Ovary (tissue), 9 donors: ENCODE data around the gene BCAT1. TPM values are rescaled to one million over a fixed set of nuclear protein-coding genes. Genes with fewer than 3 reads are reported as not detected.
"Not testable (repeated sequence)": the region's sequence is repeated elsewhere in the genome, so short reads cannot be mapped to it uniquely, and the experiment has no call there.

Source experiments
- DNase-seq, 5 donors: peaks; one replicate each; pipeline ENCODE4 v3.0.0-alpha.2; 2019 to 2020
- H3K27ac ChIP-seq, 2 donors: fragments of 200-600 bp; one replicate each; pipeline versions ENCODE4 v1.5.1 to v1.8.0; 2019 to 2022
- H3K27me3 ChIP-seq: fragments of 200-600 bp; one replicate; pipeline ENCODE4 v1.8.0; 2022
- H3K36me3 ChIP-seq: fragments of 200-600 bp; sonication (generic); one replicate; pipeline ENCODE4 v1.5.1; 2019
- H3K4me1 ChIP-seq: one replicate; pipeline ENCODE4 v1.8.1; 2013; ENCODE audit warnings: mild to moderate bottlenecking, moderate library complexity; ENCODE audit not compliant: insufficient read depth
- H3K4me3 ChIP-seq: fragments of 200-600 bp; sonication (generic); one replicate; pipeline ENCODE4 v1.5.1; 2017
- H3K9me3 ChIP-seq, 2 donors: fragments of 200-600 bp in 1 of 2; sonication (generic) in 1 of 2; one replicate each; pipeline versions ENCODE4 v1.5.1 to v1.8.1; 2013 to 2019; ENCODE audit warnings: mild to moderate bottlenecking in 1 of 2, moderate library complexity in 1 of 2
- EP300 ChIP-seq: sonication (generic); formaldehyde crosslinking; IDR thresholded peaks from one replicate; pipeline ENCODE4 v1.6.1; 2017; ENCODE audit warnings: antibody characterized with exemption
- POLR2A ChIP-seq: fragments of 450-650 bp; IDR thresholded peaks from one replicate; pipeline ENCODE4 v1.6.1; 2017; ENCODE audit warnings: antibody characterized with exemption, mild to moderate bottlenecking, moderate library complexity
- WGBS, 3 donors: extraction: QIAGEN DNeasy Blood & Tissue Kit in 1 of 3; methylation state at CpG; one replicate each; pipeline versions ENCODE4 v1.1.5 to v1.1.7; 2013 to 2017; 5-methylcytosine and 5-hydroxymethylcytosine counted together
- intact Hi-C, 4 donors: fragments of 100-400 bp; cut with DNase I; formaldehyde crosslinking; loops; one replicate each; pipeline versions ENCODE4 v1.11.0 to v1.15.1; 2022 to 2023
- polyA plus RNA-seq, 2 donors: library from polyadenylated mRNA; stranded (reverse); fragments of 200-250 nt in 1 of 2; fragments of 350-450 nt in 1 of 2; fragmentation: Illumina TruSeq in 1 of 2; extraction: RNeasy Lipid Tissue Mini Kit (QIAGEN cat#74804) in 1 of 2; gene quantifications; one replicate each; pipeline ENCODE4 v1.2.3, GENCODE V29; 2013 to 2014
- total RNA-seq, 7 donors: library from RNA; depleted of rRNA in 2 of 7; stranded (reverse); fragments of >200 nt in 2 of 7; fragmentation: NEBNext Ultra II Directional in 3 of 7; extraction: Animal tissue kit (Norgen Biotek cat#: 25700) in 3 of 7; gene quantifications; one replicate each; pipeline versions ENCODE4 v1.1.0 to v1.2.4, GENCODE V29; 2016 to 2023
- TF ChIP-seq, protein P1 (sequence below), 3 donors: fragments of 450-650 bp in 2 of 3; fragments of 200-600 bp in 1 of 3; IDR thresholded peaks; one replicate each; pipeline versions ENCODE4 v1.5.1 to v1.8.0; 2016 to 2022; ENCODE audit warnings: antibody characterized with exemption in 3 of 3, mild to moderate bottlenecking in 1 of 3
- donor health status: DM: no; HTN: no; CAD: no; lungs with moderate emphysema.
- donor health status: DM: no; HTN: no; CAD: no.
- donor health status: Bipolar disorder and iron deficiency.
- donor health status: DM: yes; HTN: yes; CAD: no.
- donor health status: DM: no; HTN: no; CAD: no.
- donor health status: DM: yes; HTN: yes; CAD: no.

Gene BCAT1
- total and polyA plus RNA-seq, 9 donors, result 12.0 to 106 (median 31.7) TPM

- no peak overlapping the region for H3K4me3 ChIP-seq
- no peaks in the 10 kb centered on the region for H3K4me1 ChIP-seq
- no peak overlapping the region for H3K27ac ChIP-seq
- TF ChIP-seq, protein P1, sequence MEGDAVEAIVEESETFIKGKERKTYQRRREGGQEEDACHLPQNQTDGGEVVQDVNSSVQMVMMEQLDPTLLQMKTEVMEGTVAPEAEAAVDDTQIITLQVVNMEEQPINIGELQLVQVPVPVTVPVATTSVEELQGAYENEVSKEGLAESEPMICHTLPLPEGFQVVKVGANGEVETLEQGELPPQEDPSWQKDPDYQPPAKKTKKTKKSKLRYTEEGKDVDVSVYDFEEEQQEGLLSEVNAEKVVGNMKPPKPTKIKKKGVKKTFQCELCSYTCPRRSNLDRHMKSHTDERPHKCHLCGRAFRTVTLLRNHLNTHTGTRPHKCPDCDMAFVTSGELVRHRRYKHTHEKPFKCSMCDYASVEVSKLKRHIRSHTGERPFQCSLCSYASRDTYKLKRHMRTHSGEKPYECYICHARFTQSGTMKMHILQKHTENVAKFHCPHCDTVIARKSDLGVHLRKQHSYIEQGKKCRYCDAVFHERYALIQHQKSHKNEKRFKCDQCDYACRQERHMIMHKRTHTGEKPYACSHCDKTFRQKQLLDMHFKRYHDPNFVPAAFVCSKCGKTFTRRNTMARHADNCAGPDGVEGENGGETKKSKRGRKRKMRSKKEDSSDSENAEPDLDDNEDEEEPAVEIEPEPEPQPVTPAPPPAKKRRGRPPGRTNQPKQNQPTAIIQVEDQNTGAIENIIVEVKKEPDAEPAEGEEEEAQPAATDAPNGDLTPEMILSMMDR (IDR thresholded peaks at IDR 0.05), result no peak
- TF ChIP-seq POLR2A (no peak), EP300 (no peak)
- no peaks in the 10 kb centered on the region for H3K36me3 ChIP-seq
- no peaks in the 10 kb centered on the region for H3K9me3 ChIP-seq
- H3K27me3 ChIP-seq, result no peaks in the 10 kb centered on the region
- whole genome bisulfite sequencing, 3 donors, result 86 to 94% (median 89%) methylated on average over 15 of the region's 15 CpGs
- DNase-seq, result no peak
- intact Hi-C loops, result no loop called here
Observed at GRCh38 chr12:24966951-24967564, 18.2 kb upstream of the BCAT1 start.

- TF ChIP-seq EP300, result no peak
- no peak for TF ChIP-seq POLR2A
- TF ChIP-seq, protein P1 (IDR thresholded peaks at IDR 0.05), result no peak
- Histone ChIP-seq H3K27me3 (no peaks in the 10 kb centered on the region), H3K36me3 (no peaks in the 10 kb centered on the region), H3K27ac (no peak overlapping the region), H3K4me3 (no peak overlapping the region), H3K4me1 (no peaks in the 10 kb centered on the region), H3K9me3 (no peaks in the 10 kb centered on the region)
- no peak for DNase-seq
- intact Hi-C loops, result no loop called here
- 0 to 100% (median 97%) methylated on average over 1 of the region's 1 CpG for WGBS, 3 donors
Observed at GRCh38 chr12:24964342-24964741, 15.4 kb upstream of the BCAT1 start.

DNA sequence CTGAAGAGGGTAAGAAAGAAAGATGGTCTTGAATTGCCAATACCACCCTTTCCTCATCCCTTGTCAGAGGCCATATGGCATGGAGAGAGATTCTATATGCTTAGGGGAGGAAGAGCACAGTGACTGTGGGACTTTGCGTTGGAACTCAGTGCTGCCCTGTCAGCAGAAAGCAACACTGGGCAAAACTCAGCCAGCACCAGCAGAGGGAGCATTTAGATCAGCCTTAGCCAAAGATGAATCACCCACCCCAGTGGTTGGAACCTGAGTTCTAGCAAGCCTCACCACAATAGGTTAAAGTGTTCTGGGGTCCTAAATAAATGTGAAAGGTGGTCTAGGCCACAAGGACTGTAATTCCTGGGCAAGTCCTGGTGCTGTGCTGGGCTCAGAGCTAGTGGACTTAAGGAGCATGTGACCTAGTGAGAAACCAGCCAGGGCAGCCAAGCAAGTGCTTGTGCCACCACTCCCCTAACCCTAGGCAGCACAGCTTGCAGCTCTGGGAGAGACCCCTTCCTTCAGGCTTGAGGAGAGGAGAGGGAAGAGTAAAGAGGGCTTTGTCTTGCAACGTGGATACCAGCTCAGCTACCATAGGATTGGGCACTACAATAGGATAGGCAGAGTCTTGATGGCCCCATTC, 11.4 kb upstream of the BCAT1 start:
- H3K4me3 ChIP-seq, result no peak overlapping the region
- 26 to 68% (median 39%) methylated on average over 2 of the region's 2 CpGs for WGBS, 3 donors
- intact Hi-C loops, result no loop called here

GRCh38 chr12:24956351-24956750, 7.5 kb upstream of the BCAT1 start:
- H3K36me3 ChIP-seq, H3K27me3 ChIP-seq, DNase-seq, H3K27ac ChIP-seq, intact Hi-C loops, H3K4me1 ChIP-seq, H3K4me3 ChIP-seq, H3K9me3 ChIP-seq: not testable (repeated sequence)
- WGBS, 3 donors, result 93 to 95% (median 94%) methylated on average over 6 of the region's 6 CpGs

More for the DNA sequence above, 11.4 kb upstream of the BCAT1 start:
- Histone ChIP-seq H3K27me3 (no peaks in the 10 kb centered on the region), H3K4me1 (no peaks in the 10 kb centered on the region), H3K9me3 (no peaks in the 10 kb centered on the region), H3K36me3 (no peaks in the 10 kb centered on the region), H3K27ac (no peak overlapping the region)
- DNase-seq, result no peak
- TF ChIP-seq, protein P1 (IDR thresholded peaks at IDR 0.05), result no peak
- no peak for TF ChIP-seq EP300
- TF ChIP-seq POLR2A, result no peak

GRCh38 chr12:24955853-24956252, 7.0 kb upstream of the BCAT1 start:
- TF ChIP-seq, protein P1 (IDR thresholded peaks at IDR 0.05), result no peak
- no peak for TF ChIP-seq POLR2A
- TF ChIP-seq EP300, result no peak
- H3K27me3 ChIP-seq, result no peaks in the 10 kb centered on the region
- H3K4me1 ChIP-seq, result no peaks in the 10 kb centered on the region
- H3K4me3 ChIP-seq, result no peak overlapping the region
- H3K9me3 ChIP-seq, result no peaks in the 10 kb centered on the region
- H3K27ac ChIP-seq, result no peak overlapping the region
- H3K36me3 ChIP-seq, result no peaks in the 10 kb centered on the region
- 88 to 95% (median 94%) methylated on average over 18 of the region's 18 CpGs for WGBS, 3 donors
- no peak for DNase-seq
- intact Hi-C loops, result no loop called here
